Measurements from ENCODE around the gene BRMS1L. TPM values are rescaled to one million over a fixed set of nuclear protein-coding genes. Genes with fewer than 3 reads are reported as not detected.
"Not testable (repeated sequence)": the region's sequence is repeated elsewhere in the genome, so short reads cannot be mapped to it uniquely, and the experiment has no call there.

Gene BRMS1L
- total RNA-seq, 1 donor from 2014 or later, result 15.9 TPM

GRCh38 chr14:35821564-35822411 is 4.3 kb upstream of the BRMS1L start:
- DNase-seq, result no peak
- peak; percentile 84 for TF ChIP-seq CTCF (IDR thresholded peaks at IDR 0.05; ENCODE audit: partially characterized antibody, unreplicated experiment)
- Mint-ChIP-seq H3K4me3 (ENCODE audit: unreplicated experiment) (no peak overlapping the region), H3K36me3 (ENCODE audit: unreplicated experiment) (no peaks in the 10 kb centered on the region), H3K4me1 (ENCODE audit: low read depth, unreplicated experiment) (peaks cover 5% of the 10 kb centered on the region), H3K27me3 (ENCODE audit: unreplicated experiment) (peaks cover 2% of the 10 kb centered on the region), H3K27ac (ENCODE audit: unreplicated experiment) (no peak overlapping the region), H3K9me3 (ENCODE audit: unreplicated experiment) (peaks cover 3% of the 10 kb centered on the region)

GRCh38 chr14:35822501-35822900 is 3.6 kb upstream of the BRMS1L start:
- DNase-seq, result no peak
- TF ChIP-seq CTCF (IDR thresholded peaks at IDR 0.05; ENCODE audit: partially characterized antibody, unreplicated experiment), result no peak
- Mint-ChIP-seq H3K36me3 (ENCODE audit: unreplicated experiment) (no peaks in the 10 kb centered on the region), H3K4me1 (ENCODE audit: low read depth, unreplicated experiment) (peaks cover 7% of the 10 kb centered on the region), H3K9me3 (ENCODE audit: unreplicated experiment) (peaks cover 6% of the 10 kb centered on the region), H3K27ac (ENCODE audit: unreplicated experiment) (no peak overlapping the region), H3K4me3 (ENCODE audit: unreplicated experiment) (no peak overlapping the region), H3K27me3 (ENCODE audit: unreplicated experiment) (peaks cover 2% of the 10 kb centered on the region)

- H3K4me1 Mint-ChIP-seq (ENCODE audit: low read depth, unreplicated experiment), result peaks cover 11% of the 10 kb centered on the region
- H3K27me3 Mint-ChIP-seq (ENCODE audit: unreplicated experiment); H3K36me3 Mint-ChIP-seq (ENCODE audit: unreplicated experiment); H3K9me3 Mint-ChIP-seq (ENCODE audit: unreplicated experiment); H3K4me3 Mint-ChIP-seq (ENCODE audit: unreplicated experiment); H3K27ac Mint-ChIP-seq (ENCODE audit: unreplicated experiment): not testable (repeated sequence)
- peak; percentile 33 for DNase-seq
Observed at GRCh38 chr14:35824446-35825165, 1.5 kb upstream of the BRMS1L start.

- no peak for TF ChIP-seq CTCF (IDR thresholded peaks at IDR 0.05; ENCODE audit: partially characterized antibody, unreplicated experiment)
- peaks cover 9% of the 10 kb centered on the region for H3K4me1 Mint-ChIP-seq (ENCODE audit: low read depth, unreplicated experiment)
Observed at GRCh38 chr14:35825968-35826217, 245 bp upstream of the BRMS1L start.

GRCh38 chr14:35826952-35827416 is 846 bp downstream of the BRMS1L start:
- no peaks in the 10 kb centered on the region for H3K36me3 Mint-ChIP-seq (ENCODE audit: unreplicated experiment)
- DNase-seq, result no peak
- H3K4me1 Mint-ChIP-seq (ENCODE audit: low read depth, unreplicated experiment), result peaks cover 9% of the 10 kb centered on the region
- peaks cover 8% of the 10 kb centered on the region for H3K9me3 Mint-ChIP-seq (ENCODE audit: unreplicated experiment)
- H3K27me3 Mint-ChIP-seq (ENCODE audit: unreplicated experiment), result peaks cover 2% of the 10 kb centered on the region
- peak overlapping the region; percentile 91 for H3K4me3 Mint-ChIP-seq (ENCODE audit: unreplicated experiment)
- peak overlapping the region; percentile 40 for H3K27ac Mint-ChIP-seq (ENCODE audit: unreplicated experiment)
- TF ChIP-seq CTCF (IDR thresholded peaks at IDR 0.05; ENCODE audit: partially characterized antibody, unreplicated experiment), result no peak

More at GRCh38 chr14:35825968-35826217, 245 bp upstream of the BRMS1L start:
- H3K27me3 Mint-ChIP-seq (ENCODE audit: unreplicated experiment), result peaks cover 2% of the 10 kb centered on the region
- peak overlapping the region; percentile 91 for H3K27ac Mint-ChIP-seq (ENCODE audit: unreplicated experiment)
- H3K36me3 Mint-ChIP-seq (ENCODE audit: unreplicated experiment), result no peaks in the 10 kb centered on the region
- DNase-seq, result no peak
- peaks cover 8% of the 10 kb centered on the region for H3K9me3 Mint-ChIP-seq (ENCODE audit: unreplicated experiment)
- H3K4me3 Mint-ChIP-seq (ENCODE audit: unreplicated experiment), result peak overlapping the region; percentile 88
